GM23338 (cell line): ENCODE results near the gene MAPT. TPM values are rescaled to one million over a fixed set of nuclear protein-coding genes. Genes with fewer than 3 reads are reported as not detected.

Experiments used
- ATAC-seq: fragments of 200-7000 bp; cut with Tn5 transposase; 3 replicates; pipeline ENCODE4 v1.9.1; 2020
- DNase-seq: peaks from one replicate; pipeline ENCODE4 v3.0.0-alpha.2; 2015; ENCODE audit warnings: low spot score
- H2AFZ ChIP-seq: fragments of 200-600 bp; sonication (generic); 2 replicates; pipeline ENCODE4 v1.8.0; 2016; ENCODE audit warnings: antibody characterized with exemption, mild to moderate bottlenecking, moderate library complexity
- H3F3A ChIP-seq: fragments of 200-600 bp; sonication (generic); replicated peaks from 2 replicates; pipeline ENCODE4 v1.8.0; 2017; ENCODE audit warnings: antibody characterized with exemption, mixed run types, low read depth
- H3K27ac ChIP-seq: fragments of 200-600 bp; sonication (generic); 2 replicates; pipeline ENCODE4 v1.6.1; 2016; ENCODE audit warnings: low read depth
- H3K27me3 ChIP-seq: fragments of 200-600 bp; sonication (generic); 2 replicates; pipeline ENCODE4 v1.8.0; 2016; ENCODE audit warnings: mild to moderate bottlenecking, mixed run types, moderate library complexity; ENCODE audit not compliant: insufficient read depth
- H3K36me3 ChIP-seq: fragments of 200-600 bp; sonication (generic); 2 replicates; pipeline ENCODE4 v1.8.0; 2016; ENCODE audit warnings: mild to moderate bottlenecking; ENCODE audit not compliant: insufficient read depth
- H3K4me1 ChIP-seq: fragments of 200-600 bp; sonication (generic); 2 replicates; pipeline ENCODE4 v1.8.0; 2016; ENCODE audit warnings: mild to moderate bottlenecking, moderate library complexity; ENCODE audit not compliant: insufficient read depth
- H3K4me2 ChIP-seq: fragments of 200-600 bp; sonication (generic); 2 replicates; pipeline ENCODE4 v1.7.1; 2017; ENCODE audit warnings: mixed run types
- H3K4me3 ChIP-seq: fragments of 200-600 bp; sonication (generic); 2 replicates; pipeline ENCODE4 v1.6.1; 2016; ENCODE audit warnings: mixed run types
- H3K79me2 ChIP-seq: fragments of 200-600 bp; sonication (generic); replicated peaks from 2 replicates; pipeline ENCODE4 v1.8.0; 2017; ENCODE audit warnings: mild to moderate bottlenecking; ENCODE audit not compliant: insufficient read depth
- H3K9me2 ChIP-seq: fragments of 200-600 bp; sonication (generic); 2 replicates; pipeline ENCODE4 v1.8.0; 2017; ENCODE audit not compliant: insufficient read depth
- H4K20me1 ChIP-seq: fragments of 200-600 bp; sonication (generic); replicated peaks from 2 replicates; pipeline ENCODE4 v1.8.0; 2017; ENCODE audit warnings: mild to moderate bottlenecking; ENCODE audit not compliant: insufficient read depth
- H3K27ac Mint-ChIP-seq: 2 replicates; pipeline ENCODE4 v1.8.0; 2020; ENCODE audit warnings: inconsistent platforms, mild to moderate bottlenecking, moderate library complexity, mixed read lengths
- H3K27me3 Mint-ChIP-seq: 3 replicates; pipeline ENCODE4 v1.8.0; 2022; ENCODE audit warnings: low read depth, mild to moderate bottlenecking, moderate library complexity, mixed read lengths, inconsistent platforms; ENCODE audit not compliant: insufficient read depth, poor library complexity
- H3K36me3 Mint-ChIP-seq: 3 replicates; pipeline ENCODE4 v1.8.0; 2021; ENCODE audit warnings: low read depth, mild to moderate bottlenecking, inconsistent platforms, moderate library complexity, mixed read lengths
- H3K4me1 Mint-ChIP-seq: 3 replicates; pipeline ENCODE4 v1.8.0; 2020; ENCODE audit warnings: mild to moderate bottlenecking, inconsistent platforms, mixed read lengths
- H3K4me3 Mint-ChIP-seq: 3 replicates; pipeline ENCODE4 v1.8.0; 2021; ENCODE audit warnings: moderate library complexity, mild to moderate bottlenecking, inconsistent platforms, mixed read lengths
- H3K9me3 Mint-ChIP-seq: 3 replicates; pipeline ENCODE4 v1.8.0; 2020; ENCODE audit warnings: moderate library complexity, mild to moderate bottlenecking, inconsistent platforms, mixed read lengths
- JUNB ChIP-seq: IDR thresholded peaks from one replicate; pipeline ENCODE4 v1.6.1; 2016; ENCODE audit warnings: antibody characterized with exemption; ENCODE audit not compliant: unreplicated experiment
- STAT1 ChIP-seq: IDR thresholded peaks from one replicate; pipeline ENCODE4 v1.6.1; 2016; ENCODE audit warnings: antibody characterized with exemption; ENCODE audit not compliant: unreplicated experiment
- polyA plus RNA-seq: library from polyadenylated mRNA; unstranded; fragments of >200 nt; fragmentation: Nextera tagmentation; extraction: Ambion mirVana; gene quantifications from 2 replicates; pipeline ENCODE4 v1.2.1, GENCODE V29; 2016
- total RNA-seq: library from RNA; depleted of rRNA; stranded (reverse); fragments of >200 nt; shearing (Covaris generic); gene quantifications from 2 replicates; pipeline ENCODE4 v1.2.3, GENCODE V29; 2014
- TF ChIP-seq, protein P1 (sequence below): fragments of 250-450 bp; sonication (Bioruptor Pico); IDR thresholded peaks from 2 replicates; pipeline ENCODE4 v1.5.0; 2020; ENCODE audit warnings: mild to moderate bottlenecking, moderate library complexity

MAPT gene
- total and polyA plus RNA-seq, 2 experiments from 2014 or later, result 1.1 to 2.1 TPM

DNA sequence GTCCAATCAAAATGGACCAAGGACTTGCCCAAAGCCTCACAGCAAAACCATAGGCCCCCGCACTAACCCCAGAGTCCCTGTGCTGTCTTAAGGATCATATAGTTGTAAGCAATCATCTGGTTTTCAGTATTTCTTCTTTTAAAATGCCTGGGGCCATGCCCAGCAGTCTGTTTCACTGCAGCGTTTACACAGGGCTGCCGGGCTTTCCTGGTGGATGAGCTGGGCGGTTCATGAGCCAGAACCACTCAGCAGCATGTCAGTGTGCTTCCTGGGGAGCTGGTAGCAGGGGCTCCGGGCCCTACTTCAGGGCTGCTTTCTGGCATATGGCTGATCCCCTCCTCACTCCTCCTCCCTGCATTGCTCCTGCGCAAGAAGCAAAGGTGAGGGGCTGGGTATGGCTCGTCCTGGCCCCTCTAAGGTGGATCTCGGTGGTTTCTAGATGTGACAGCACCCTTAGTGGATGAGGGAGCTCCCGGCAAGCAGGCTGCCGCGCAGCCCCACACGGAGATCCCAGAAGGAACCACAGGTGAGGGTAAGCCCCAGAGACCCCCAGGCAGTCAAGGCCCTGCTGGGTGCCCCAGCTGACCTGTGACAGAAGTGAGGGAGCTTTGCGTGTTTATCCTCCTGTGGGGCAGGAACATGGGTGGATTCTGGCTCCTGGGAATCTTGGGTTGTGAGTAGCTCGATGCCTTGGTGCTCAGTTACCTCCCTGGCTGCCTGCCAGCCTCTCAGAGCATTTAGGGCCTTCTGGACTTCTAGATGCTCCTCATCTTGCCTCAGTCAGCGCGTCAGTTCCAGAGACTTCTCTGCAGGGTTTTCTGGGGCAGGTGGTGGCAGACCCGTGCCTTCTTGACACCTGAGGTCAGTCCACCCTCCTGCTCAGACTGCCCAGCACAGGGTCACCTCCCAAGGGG, 79.8 kb downstream of the MAPT start:
- no peak overlapping the region for H3K4me3 Mint-ChIP-seq
- no peaks in the 10 kb centered on the region; the same call in 2 of the 3 replicates for H3K9me3 Mint-ChIP-seq
- Histone ChIP-seq H3K27me3 (0 out of 2 replicates have a peak, but pooled peaks cover 2% of the 10 kb centered on the region), H3K27ac (no peak overlapping the region), H2AFZ (no peak overlapping the region), H3F3A (no peaks in the 10 kb centered on the region), H3K4me1 (no peaks in the 10 kb centered on the region), H3K4me3 (no peak overlapping the region), H3K9me2 (0 out of 2 replicates have a peak, but pooled peaks cover 12% of the 10 kb centered on the region), H3K4me2 (no peak overlapping the region), H3K79me2 (no peaks in the 10 kb centered on the region), H4K20me1 (no peaks in the 10 kb centered on the region), H3K36me3 (no peaks in the 10 kb centered on the region)
- H3K27ac Mint-ChIP-seq, result no peak overlapping the region
- ATAC-seq (no peak), DNase-seq (no peak)
- H3K4me1 Mint-ChIP-seq, result no peaks in the 10 kb centered on the region
- TF ChIP-seq, protein P1, sequence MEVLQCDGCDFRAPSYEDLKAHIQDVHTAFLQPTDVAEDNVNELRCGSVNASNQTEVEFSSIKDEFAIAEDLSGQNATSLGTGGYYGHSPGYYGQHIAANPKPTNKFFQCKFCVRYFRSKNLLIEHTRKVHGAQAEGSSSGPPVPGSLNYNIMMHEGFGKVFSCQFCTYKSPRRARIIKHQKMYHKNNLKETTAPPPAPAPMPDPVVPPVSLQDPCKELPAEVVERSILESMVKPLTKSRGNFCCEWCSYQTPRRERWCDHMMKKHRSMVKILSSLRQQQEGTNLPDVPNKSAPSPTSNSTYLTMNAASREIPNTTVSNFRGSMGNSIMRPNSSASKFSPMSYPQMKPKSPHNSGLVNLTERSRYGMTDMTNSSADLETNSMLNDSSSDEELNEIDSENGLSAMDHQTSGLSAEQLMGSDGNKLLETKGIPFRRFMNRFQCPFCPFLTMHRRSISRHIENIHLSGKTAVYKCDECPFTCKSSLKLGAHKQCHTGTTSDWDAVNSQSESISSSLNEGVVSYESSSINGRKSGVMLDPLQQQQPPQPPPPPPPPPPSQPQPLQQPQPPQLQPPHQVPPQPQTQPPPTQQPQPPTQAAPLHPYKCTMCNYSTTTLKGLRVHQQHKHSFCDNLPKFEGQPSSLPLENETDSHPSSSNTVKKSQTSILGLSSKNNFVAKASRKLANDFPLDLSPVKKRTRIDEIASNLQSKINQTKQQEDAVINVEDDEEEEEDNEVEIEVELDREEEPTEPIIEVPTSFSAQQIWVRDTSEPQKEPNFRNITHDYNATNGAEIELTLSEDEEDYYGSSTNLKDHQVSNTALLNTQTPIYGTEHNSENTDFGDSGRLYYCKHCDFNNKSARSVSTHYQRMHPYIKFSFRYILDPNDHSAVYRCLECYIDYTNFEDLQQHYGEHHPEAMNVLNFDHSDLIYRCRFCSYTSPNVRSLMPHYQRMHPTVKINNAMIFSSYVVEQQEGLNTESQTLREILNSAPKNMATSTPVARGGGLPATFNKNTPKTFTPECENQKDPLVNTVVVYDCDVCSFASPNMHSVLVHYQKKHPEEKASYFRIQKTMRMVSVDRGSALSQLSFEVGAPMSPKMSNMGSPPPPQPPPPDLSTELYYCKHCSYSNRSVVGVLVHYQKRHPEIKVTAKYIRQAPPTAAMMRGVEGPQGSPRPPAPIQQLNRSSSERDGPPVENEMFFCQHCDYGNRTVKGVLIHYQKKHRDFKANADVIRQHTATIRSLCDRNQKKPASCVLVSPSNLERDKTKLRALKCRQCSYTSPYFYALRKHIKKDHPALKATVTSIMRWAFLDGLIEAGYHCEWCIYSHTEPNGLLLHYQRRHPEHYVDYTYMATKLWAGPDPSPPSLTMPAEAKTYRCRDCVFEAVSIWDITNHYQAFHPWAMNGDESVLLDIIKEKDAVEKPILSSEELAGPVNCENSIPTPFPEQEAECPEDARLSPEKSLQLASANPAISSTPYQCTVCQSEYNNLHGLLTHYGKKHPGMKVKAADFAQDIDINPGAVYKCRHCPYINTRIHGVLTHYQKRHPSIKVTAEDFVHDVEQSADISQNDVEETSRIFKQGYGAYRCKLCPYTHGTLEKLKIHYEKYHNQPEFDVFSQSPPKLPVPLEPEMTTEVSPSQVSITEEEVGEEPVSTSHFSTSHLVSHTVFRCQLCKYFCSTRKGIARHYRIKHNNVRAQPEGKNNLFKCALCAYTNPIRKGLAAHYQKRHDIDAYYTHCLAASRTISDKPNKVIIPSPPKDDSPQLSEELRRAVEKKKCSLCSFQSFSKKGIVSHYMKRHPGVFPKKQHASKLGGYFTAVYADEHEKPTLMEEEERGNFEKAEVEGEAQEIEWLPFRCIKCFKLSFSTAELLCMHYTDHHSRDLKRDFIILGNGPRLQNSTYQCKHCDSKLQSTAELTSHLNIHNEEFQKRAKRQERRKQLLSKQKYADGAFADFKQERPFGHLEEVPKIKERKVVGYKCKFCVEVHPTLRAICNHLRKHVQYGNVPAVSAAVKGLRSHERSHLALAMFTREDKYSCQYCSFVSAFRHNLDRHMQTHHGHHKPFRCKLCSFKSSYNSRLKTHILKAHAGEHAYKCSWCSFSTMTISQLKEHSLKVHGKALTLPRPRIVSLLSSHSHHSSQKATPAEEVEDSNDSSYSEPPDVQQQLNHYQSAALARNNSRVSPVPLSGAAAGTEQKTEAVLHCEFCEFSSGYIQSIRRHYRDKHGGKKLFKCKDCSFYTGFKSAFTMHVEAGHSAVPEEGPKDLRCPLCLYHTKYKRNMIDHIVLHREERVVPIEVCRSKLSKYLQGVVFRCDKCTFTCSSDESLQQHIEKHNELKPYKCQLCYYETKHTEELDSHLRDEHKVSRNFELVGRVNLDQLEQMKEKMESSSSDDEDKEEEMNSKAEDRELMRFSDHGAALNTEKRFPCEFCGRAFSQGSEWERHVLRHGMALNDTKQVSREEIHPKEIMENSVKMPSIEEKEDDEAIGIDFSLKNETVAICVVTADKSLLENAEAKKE (CRISPR knock-in tag), result no peak
- no peak for TF ChIP-seq STAT1
- H3K27me3 Mint-ChIP-seq, result peaks cover 5% of the 10 kb centered on the region
- no peaks in the 10 kb centered on the region for H3K36me3 Mint-ChIP-seq

DNA sequence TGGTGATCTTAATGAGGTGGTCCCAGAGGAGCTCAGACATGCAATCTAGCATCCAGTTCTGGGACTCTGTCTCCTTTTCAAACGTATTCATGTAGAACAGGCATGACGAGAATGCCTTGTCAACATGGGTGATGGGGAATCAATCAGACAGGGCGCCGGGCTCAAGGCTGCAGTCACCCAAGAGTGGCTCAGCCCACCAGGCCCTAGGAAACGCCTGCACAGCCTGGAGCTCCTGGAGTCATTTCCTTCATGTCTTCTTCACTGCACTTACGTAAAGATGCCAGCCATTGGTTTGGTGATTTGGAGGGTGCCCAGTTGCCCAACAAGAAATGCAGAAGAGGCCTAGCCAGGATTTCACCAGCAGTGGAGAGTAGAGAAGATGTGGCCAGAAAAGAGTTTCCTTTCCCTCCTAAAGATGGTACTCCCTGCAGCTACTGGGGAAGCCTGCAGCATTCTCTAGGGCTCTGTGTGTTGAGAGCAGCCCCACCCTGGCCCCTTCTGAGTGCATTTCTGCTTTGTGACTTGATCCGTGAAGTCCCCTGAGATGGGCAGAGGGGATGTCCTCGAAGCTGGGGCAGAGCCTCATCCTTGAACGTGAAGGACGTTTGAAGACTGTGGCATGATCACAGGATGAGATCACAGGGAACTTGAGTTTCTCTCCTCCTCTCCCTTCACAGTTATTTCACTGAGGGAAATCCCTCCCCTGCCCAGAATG, 80.7 kb downstream of the MAPT start:
- no peaks in the 10 kb centered on the region for H3K36me3 ChIP-seq
- no peak overlapping the region for H2AFZ ChIP-seq
- no peak overlapping the region for H3K4me2 ChIP-seq
- H4K20me1 ChIP-seq, result no peaks in the 10 kb centered on the region
- no peaks in the 10 kb centered on the region; the same call in 2 of the 3 replicates for H3K9me3 Mint-ChIP-seq
- no peaks in the 10 kb centered on the region for H3K4me1 Mint-ChIP-seq
- no peak overlapping the region for H3K4me3 ChIP-seq
- H3K27ac ChIP-seq, result no peak overlapping the region
- no peak overlapping the region for H3K4me3 Mint-ChIP-seq
- no peaks in the 10 kb centered on the region for H3K36me3 Mint-ChIP-seq
- DNase-seq (no peak), ATAC-seq (no peak)
- H3K9me2 ChIP-seq, result 0 out of 2 replicates have a peak, but pooled peaks cover 7% of the 10 kb centered on the region
- H3K4me1 ChIP-seq, result no peaks in the 10 kb centered on the region
- no peaks in the 10 kb centered on the region for H3F3A ChIP-seq
- peaks cover 5% of the 10 kb centered on the region for H3K27me3 Mint-ChIP-seq
- 0 out of 2 replicates have a peak, but pooled peaks cover 2% of the 10 kb centered on the region for H3K27me3 ChIP-seq
- no peak overlapping the region for H3K27ac Mint-ChIP-seq
- no peaks in the 10 kb centered on the region for H3K79me2 ChIP-seq
- TF ChIP-seq JUNB, result no peak
- TF ChIP-seq, protein P1 (CRISPR knock-in tag), result no peak
